Astrocyte (in vitro differentiated cells and primary cell): ENCODE results near the gene LRIT3.

Source experiments
- EZH2 ChIP-seq: IDR thresholded peaks from 2 replicates; pipeline ENCODE4 v1.6.1; 2012; ENCODE audit warnings: mild to moderate bottlenecking, low read length, inconsistent platforms; ENCODE audit not compliant: insufficient read depth
- TF ChIP-seq, protein P1 (sequence below): IDR thresholded peaks from 2 replicates; pipeline ENCODE4 v1.5.1; 2011; ENCODE audit warnings: low read depth, mild to moderate bottlenecking, inconsistent platforms, low read length, moderate library complexity; ENCODE audit not compliant: insufficient read depth

DNA sequence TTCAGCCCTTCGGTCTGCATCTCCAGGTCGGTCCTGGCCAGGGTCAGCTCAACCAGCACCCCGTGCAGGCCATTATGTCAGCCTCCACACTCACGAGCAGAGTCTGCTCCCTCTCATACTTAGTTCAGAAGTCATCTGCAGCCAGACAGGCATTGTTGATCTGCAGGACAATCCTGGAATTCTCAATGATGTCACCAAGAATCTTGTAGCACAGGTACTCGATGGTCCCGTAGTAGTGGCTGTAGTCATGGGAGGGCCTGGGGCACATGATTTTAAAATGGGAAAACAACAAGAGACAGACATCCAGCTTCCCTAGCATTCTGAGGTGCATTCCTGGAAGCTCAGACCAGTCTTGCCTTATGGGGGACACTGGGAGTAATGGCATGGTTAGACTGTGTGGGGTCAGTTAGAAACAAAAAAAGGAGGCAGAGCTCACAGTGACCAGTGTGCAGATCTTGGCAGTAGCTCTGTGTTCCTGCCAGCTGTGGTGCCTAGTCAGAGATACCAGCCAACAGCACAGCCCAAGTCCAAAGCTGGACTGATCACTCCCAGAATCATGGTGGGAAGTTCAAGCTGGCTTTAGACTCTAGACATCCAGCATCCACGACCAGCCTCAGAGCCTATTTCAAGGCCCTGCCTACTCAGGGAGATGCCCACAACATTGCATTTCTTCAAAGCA lies 31.9 kb downstream of the LRIT3 start:
- TF ChIP-seq, protein P1, sequence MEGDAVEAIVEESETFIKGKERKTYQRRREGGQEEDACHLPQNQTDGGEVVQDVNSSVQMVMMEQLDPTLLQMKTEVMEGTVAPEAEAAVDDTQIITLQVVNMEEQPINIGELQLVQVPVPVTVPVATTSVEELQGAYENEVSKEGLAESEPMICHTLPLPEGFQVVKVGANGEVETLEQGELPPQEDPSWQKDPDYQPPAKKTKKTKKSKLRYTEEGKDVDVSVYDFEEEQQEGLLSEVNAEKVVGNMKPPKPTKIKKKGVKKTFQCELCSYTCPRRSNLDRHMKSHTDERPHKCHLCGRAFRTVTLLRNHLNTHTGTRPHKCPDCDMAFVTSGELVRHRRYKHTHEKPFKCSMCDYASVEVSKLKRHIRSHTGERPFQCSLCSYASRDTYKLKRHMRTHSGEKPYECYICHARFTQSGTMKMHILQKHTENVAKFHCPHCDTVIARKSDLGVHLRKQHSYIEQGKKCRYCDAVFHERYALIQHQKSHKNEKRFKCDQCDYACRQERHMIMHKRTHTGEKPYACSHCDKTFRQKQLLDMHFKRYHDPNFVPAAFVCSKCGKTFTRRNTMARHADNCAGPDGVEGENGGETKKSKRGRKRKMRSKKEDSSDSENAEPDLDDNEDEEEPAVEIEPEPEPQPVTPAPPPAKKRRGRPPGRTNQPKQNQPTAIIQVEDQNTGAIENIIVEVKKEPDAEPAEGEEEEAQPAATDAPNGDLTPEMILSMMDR: no peak
- TF ChIP-seq EZH2: no peak
